H1 (cell line): ENCODE measurements around the gene CCDC7.

Experiments
- EZH2 ChIP-seq: fragments of 200-600 bp; sonication (generic); IDR thresholded peaks from 2 replicates; pipeline ENCODE4 v1.7.1; 2012; ENCODE audit warnings: low read depth, mild to moderate bottlenecking, moderate library complexity, low read length, inconsistent platforms; ENCODE audit not compliant: severe bottlenecking
- YY1 ChIP-seq: IDR thresholded peaks from 2 replicates; pipeline ENCODE4 v1.6.1; 2011; ENCODE audit warnings: low read depth, mild to moderate bottlenecking, low read length
- TF ChIP-seq, protein P1 (sequence below), 3 experiments: IDR thresholded peaks; 1 replicate in 2 of 3; 2 replicates in 1 of 3; pipeline versions ENCODE4 v1.5.1 to v1.6.1; 2011; ENCODE audit warnings: low read length in 3 of 3, mild to moderate bottlenecking in 3 of 3, inconsistent platforms in 2 of 3, low read depth in 1 of 3, moderate library complexity in 1 of 3; ENCODE audit not compliant: insufficient read depth in 1 of 3; ENCODE audit errors: control extremely low read depth in 1 of 3

GRCh38 chr10:32877915-32878314 lies 432.0 kb downstream of the CCDC7 start:
- TF ChIP-seq YY1 = no peak
- no peak for TF ChIP-seq EZH2
- TF ChIP-seq, protein P1, sequence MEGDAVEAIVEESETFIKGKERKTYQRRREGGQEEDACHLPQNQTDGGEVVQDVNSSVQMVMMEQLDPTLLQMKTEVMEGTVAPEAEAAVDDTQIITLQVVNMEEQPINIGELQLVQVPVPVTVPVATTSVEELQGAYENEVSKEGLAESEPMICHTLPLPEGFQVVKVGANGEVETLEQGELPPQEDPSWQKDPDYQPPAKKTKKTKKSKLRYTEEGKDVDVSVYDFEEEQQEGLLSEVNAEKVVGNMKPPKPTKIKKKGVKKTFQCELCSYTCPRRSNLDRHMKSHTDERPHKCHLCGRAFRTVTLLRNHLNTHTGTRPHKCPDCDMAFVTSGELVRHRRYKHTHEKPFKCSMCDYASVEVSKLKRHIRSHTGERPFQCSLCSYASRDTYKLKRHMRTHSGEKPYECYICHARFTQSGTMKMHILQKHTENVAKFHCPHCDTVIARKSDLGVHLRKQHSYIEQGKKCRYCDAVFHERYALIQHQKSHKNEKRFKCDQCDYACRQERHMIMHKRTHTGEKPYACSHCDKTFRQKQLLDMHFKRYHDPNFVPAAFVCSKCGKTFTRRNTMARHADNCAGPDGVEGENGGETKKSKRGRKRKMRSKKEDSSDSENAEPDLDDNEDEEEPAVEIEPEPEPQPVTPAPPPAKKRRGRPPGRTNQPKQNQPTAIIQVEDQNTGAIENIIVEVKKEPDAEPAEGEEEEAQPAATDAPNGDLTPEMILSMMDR (IDR thresholded peaks at IDR 0.05; ENCODE audit: control extremely low read depth in 1 of 3, insufficient read depth in 1 of 3, low read depth in 1 of 3, low read length in 3 of 3) = no peak
